Neural progenitor cell (in vitro differentiated cells): Measurements from ENCODE around the gene SAMD10. TPM values are rescaled to one million over a fixed set of nuclear protein-coding genes. Genes with fewer than 3 reads are reported as not detected.

Experiments
- DNase-seq: peaks from one replicate; pipeline ENCODE4 v3.0.0-alpha.2; 2016; ENCODE audit warnings: low spot score
- H2AFZ ChIP-seq: fragments of 200-600 bp; sonication (generic); replicated peaks from 2 replicates; pipeline ENCODE4 v1.6.1; 2016; ENCODE audit warnings: antibody characterized with exemption
- H3F3A ChIP-seq: fragments of 200-600 bp; sonication (generic); 2 replicates; pipeline ENCODE4 v1.6.1; 2016; ENCODE audit warnings: antibody characterized with exemption, low read depth
- H3K27ac ChIP-seq: fragments of 200-600 bp; sonication (generic); 2 replicates; pipeline ENCODE4 v1.5.1; 2016; ENCODE audit warnings: mild to moderate bottlenecking
- H3K27me3 ChIP-seq: fragments of 200-600 bp; sonication (generic); 2 replicates; pipeline ENCODE4 v1.6.1; 2016; ENCODE audit warnings: mild to moderate bottlenecking, moderate library complexity
- H3K36me3 ChIP-seq: fragments of 200-600 bp; sonication (generic); 2 replicates; pipeline ENCODE4 v1.5.1; 2016
- H3K4me1 ChIP-seq: fragments of 200-600 bp; sonication (generic); 2 replicates; pipeline ENCODE4 v1.6.1; 2016; ENCODE audit warnings: mixed run types
- H3K4me2 ChIP-seq: fragments of 200-600 bp; sonication (generic); 2 replicates; pipeline ENCODE4 v1.6.1; 2016
- H3K4me3 ChIP-seq: fragments of 200-600 bp; sonication (generic); 2 replicates; pipeline ENCODE4 v1.5.1; 2016
- H3K79me2 ChIP-seq: fragments of 200-600 bp; sonication (generic); 2 replicates; pipeline ENCODE4 v1.6.1; 2016; ENCODE audit warnings: low read depth
- H3K9ac ChIP-seq: fragments of 200-600 bp; sonication (generic); 2 replicates; pipeline ENCODE4 v1.6.1; 2016
- H3K9me3 ChIP-seq: fragments of 200-600 bp; sonication (generic); 2 replicates; pipeline ENCODE4 v1.5.1; 2016; ENCODE audit warnings: low read depth
- H4K20me1 ChIP-seq: fragments of 200-600 bp; sonication (generic); 2 replicates; pipeline ENCODE4 v1.6.1; 2016; ENCODE audit warnings: low read depth
- H3K27ac Mint-ChIP-seq: 3 replicates; pipeline ENCODE4 v1.8.0; 2021; ENCODE audit warnings: mixed read lengths
- H3K27me3 Mint-ChIP-seq: 2 replicates; pipeline ENCODE4 v1.8.0; 2022; ENCODE audit warnings: low read depth, mild to moderate bottlenecking, inconsistent platforms, moderate library complexity, mixed read lengths; ENCODE audit not compliant: insufficient read depth
- H3K36me3 Mint-ChIP-seq: 3 replicates; pipeline ENCODE4 v1.8.0; 2021; ENCODE audit warnings: mixed read lengths
- H3K4me1 Mint-ChIP-seq: 3 replicates; pipeline ENCODE4 v1.8.0; 2021; ENCODE audit warnings: mixed read lengths
- H3K4me3 Mint-ChIP-seq: 3 replicates; pipeline ENCODE4 v1.8.0; 2021; ENCODE audit warnings: mild to moderate bottlenecking, moderate library complexity, mixed read lengths
- H3K9me3 Mint-ChIP-seq: 3 replicates; pipeline ENCODE4 v1.8.0; 2020; ENCODE audit warnings: mixed read lengths
- CTCF ChIP-seq: fragments of 200-600 bp; sonication (generic); IDR thresholded peaks from 2 replicates; pipeline ENCODE4 v1.5.1; 2017; ENCODE audit warnings: antibody characterized with exemption, mild to moderate bottlenecking
- EZH2 ChIP-seq: fragments of 200-600 bp; sonication (generic); IDR thresholded peaks from 2 replicates; pipeline ENCODE4 v1.6.1; 2017; ENCODE audit warnings: antibody characterized with exemption, mild to moderate bottlenecking, moderate library complexity
- EZH2phosphoT487 ChIP-seq: fragments of 200-600 bp; sonication (generic); IDR thresholded peaks from 2 replicates; pipeline ENCODE4 v1.6.1; 2017; ENCODE audit warnings: antibody characterized with exemption
- total RNA-seq: library from RNA; depleted of rRNA; stranded (reverse); fragments of >200 nt; gene quantifications from 2 replicates; pipeline ENCODE4 v1.2.3, GENCODE V29; 2015; ENCODE audit warnings: low replicate concordance

SAMD10 gene
- total RNA-seq, 1 donor from 2014 or later, result 0.19 TPM

GRCh38 chr20:63934271-63935068, 45.0 kb downstream of the SAMD10 start:
- H2AFZ ChIP-seq, result no peak overlapping the region
- no peaks in the 10 kb centered on the region for H3K36me3 ChIP-seq
- peaks cover 3% of the 10 kb centered on the region for H3F3A ChIP-seq
- H3K4me2 ChIP-seq, result no peak overlapping the region
- H3K4me1 ChIP-seq, result no peaks in the 10 kb centered on the region
- H4K20me1 ChIP-seq, result peaks cover 21% of the 10 kb centered on the region
- peaks cover 2% of the 10 kb centered on the region for H3K4me1 Mint-ChIP-seq
- H3K9me3 ChIP-seq, result no peaks in the 10 kb centered on the region
- DNase-seq, result peak; percentile 64
- H3K9me3 Mint-ChIP-seq, result no peaks in the 10 kb centered on the region
- TF ChIP-seq CTCF (peak; percentile 64), EZH2phosphoT487 (no peak)
- no peak overlapping the region for H3K9ac ChIP-seq
- peaks cover 36% of the 10 kb centered on the region for H3K36me3 Mint-ChIP-seq
- H3K79me2 ChIP-seq, result no peaks in the 10 kb centered on the region
- peaks cover 4% of the 10 kb centered on the region for H3K27me3 Mint-ChIP-seq
- no peak overlapping the region for H3K4me3 ChIP-seq
- no peak overlapping the region for H3K27ac Mint-ChIP-seq
- no peak overlapping the region for H3K4me3 Mint-ChIP-seq
- H3K27ac ChIP-seq, result no peak overlapping the region
- no peaks in the 10 kb centered on the region for H3K27me3 ChIP-seq

GRCh38 chr20:63933646-63934045, 45.8 kb downstream of the SAMD10 start:
- Histone ChIP-seq H4K20me1 (peaks cover 13% of the 10 kb centered on the region), H3K36me3 (no peaks in the 10 kb centered on the region), H3K27me3 (no peaks in the 10 kb centered on the region), H3K4me2 (no peak overlapping the region), H2AFZ (no peak overlapping the region), H3K9ac (no peak overlapping the region), H3K27ac (no peak overlapping the region), H3F3A (peaks cover 3% of the 10 kb centered on the region), H3K9me3 (no peaks in the 10 kb centered on the region), H3K4me1 (no peaks in the 10 kb centered on the region), H3K4me3 (no peak overlapping the region), H3K79me2 (no peaks in the 10 kb centered on the region)
- H3K9me3 Mint-ChIP-seq, result no peaks in the 10 kb centered on the region
- peaks cover 40% of the 10 kb centered on the region for H3K36me3 Mint-ChIP-seq
- peaks cover 4% of the 10 kb centered on the region for H3K27me3 Mint-ChIP-seq
- no peak overlapping the region for H3K4me3 Mint-ChIP-seq
- H3K4me1 Mint-ChIP-seq, result peaks cover 2% of the 10 kb centered on the region
- no peak overlapping the region for H3K27ac Mint-ChIP-seq
- DNase-seq, result no peak
- TF ChIP-seq EZH2 (no peak), EZH2phosphoT487 (no peak), CTCF (no peak)

GRCh38 chr20:63932606-63933160, 46.8 kb downstream of the SAMD10 start:
- Histone ChIP-seq H3K9me3 (no peaks in the 10 kb centered on the region), H4K20me1 (peaks cover 13% of the 10 kb centered on the region), H3K4me3 (no peak overlapping the region), H2AFZ (no peak overlapping the region), H3K27ac (no peak overlapping the region), H3K27me3 (no peaks in the 10 kb centered on the region), H3K4me1 (no peaks in the 10 kb centered on the region), H3K4me2 (no peak overlapping the region), H3K9ac (no peak overlapping the region), H3F3A (peaks cover 1% of the 10 kb centered on the region), H3K79me2 (no peaks in the 10 kb centered on the region), H3K36me3 (no peaks in the 10 kb centered on the region)
- H3K36me3 Mint-ChIP-seq, result peaks cover 43% of the 10 kb centered on the region
- no peak overlapping the region for H3K4me3 Mint-ChIP-seq
- H3K27me3 Mint-ChIP-seq, result peaks cover 3% of the 10 kb centered on the region
- no peak for DNase-seq
- no peak for TF ChIP-seq CTCF
- no peak for TF ChIP-seq EZH2phosphoT487
- no peak for TF ChIP-seq EZH2
- H3K9me3 Mint-ChIP-seq, result no peaks in the 10 kb centered on the region
- no peak overlapping the region for H3K27ac Mint-ChIP-seq
- peaks cover 2% of the 10 kb centered on the region for H3K4me1 Mint-ChIP-seq
